ENCODE measurements around the gene ARHGAP12.

The ARHGAP12 gene

DNA sequence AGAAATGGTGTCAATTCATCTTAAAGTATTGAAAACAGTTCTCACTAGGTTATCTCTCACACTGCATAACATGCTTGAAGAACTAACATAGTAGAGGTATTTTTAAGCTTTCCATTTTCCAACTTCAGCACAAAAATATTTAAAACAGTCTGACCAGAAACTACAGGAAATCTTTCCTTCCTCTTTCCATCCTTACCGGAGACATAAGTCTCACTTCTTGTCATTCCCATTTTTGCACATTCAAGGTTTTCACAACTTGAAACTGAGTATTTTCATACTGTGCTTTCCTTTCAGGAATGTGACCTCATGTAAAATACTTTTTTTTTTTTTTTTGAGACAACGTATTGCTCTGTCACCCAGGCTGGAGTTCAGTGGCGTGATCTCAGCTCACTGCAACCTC, 45.2 kb downstream of the ARHGAP12 start:
- peaks cover 54% of the 10 kb centered on the region for H3K4me1 Mint-ChIP-seq

GRCh38 chr10:31878486-31878885, 50.1 kb downstream of the ARHGAP12 start:
- no peaks in the 10 kb centered on the region for H3K9me3 Mint-ChIP-seq
- H3K27ac Mint-ChIP-seq = no peak overlapping the region
- H3K27me3 Mint-ChIP-seq = no peaks in the 10 kb centered on the region
- H3K4me1 Mint-ChIP-seq = peaks cover 43% of the 10 kb centered on the region
- peaks cover 3% of the 10 kb centered on the region for H3K36me3 Mint-ChIP-seq
- no peak overlapping the region for H3K4me3 Mint-ChIP-seq

More for the DNA sequence above, 45.2 kb downstream of the ARHGAP12 start:
- H3K27me3 Mint-ChIP-seq = no peaks in the 10 kb centered on the region
- H3K4me3 Mint-ChIP-seq = no peak overlapping the region
- no peak overlapping the region for H3K27ac Mint-ChIP-seq
- H3K36me3 Mint-ChIP-seq = peaks cover 12% of the 10 kb centered on the region
- H3K9me3 Mint-ChIP-seq = no peaks in the 10 kb centered on the region

GRCh38 chr10:31876652-31877352, 51.8 kb downstream of the ARHGAP12 start:
- Mint-ChIP-seq H3K9me3 (no peaks in the 10 kb centered on the region), H3K27me3 (no peaks in the 10 kb centered on the region), H3K36me3 (peaks cover 3% of the 10 kb centered on the region), H3K27ac (no peak overlapping the region), H3K4me1 (peaks cover 40% of the 10 kb centered on the region), H3K4me3 (no peak overlapping the region)

- H3K9me3 Mint-ChIP-seq = no peaks in the 10 kb centered on the region
- H3K4me3 Mint-ChIP-seq = no peak overlapping the region
- H3K27ac Mint-ChIP-seq = no peak overlapping the region
- peaks cover 3% of the 10 kb centered on the region for H3K36me3 Mint-ChIP-seq
- H3K4me1 Mint-ChIP-seq = peaks cover 36% of the 10 kb centered on the region
- no peaks in the 10 kb centered on the region for H3K27me3 Mint-ChIP-seq
Measured at GRCh38 chr10:31875608-31876007, 53.0 kb downstream of the ARHGAP12 start.

GRCh38 chr10:31873724-31874123, 54.9 kb downstream of the ARHGAP12 start:
- Mint-ChIP-seq H3K27me3 (no peaks in the 10 kb centered on the region), H3K9me3 (no peaks in the 10 kb centered on the region), H3K4me3 (no peak overlapping the region), H3K4me1 (peaks cover 28% of the 10 kb centered on the region), H3K27ac (no peak overlapping the region), H3K36me3 (peaks cover 2% of the 10 kb centered on the region)

DNA sequence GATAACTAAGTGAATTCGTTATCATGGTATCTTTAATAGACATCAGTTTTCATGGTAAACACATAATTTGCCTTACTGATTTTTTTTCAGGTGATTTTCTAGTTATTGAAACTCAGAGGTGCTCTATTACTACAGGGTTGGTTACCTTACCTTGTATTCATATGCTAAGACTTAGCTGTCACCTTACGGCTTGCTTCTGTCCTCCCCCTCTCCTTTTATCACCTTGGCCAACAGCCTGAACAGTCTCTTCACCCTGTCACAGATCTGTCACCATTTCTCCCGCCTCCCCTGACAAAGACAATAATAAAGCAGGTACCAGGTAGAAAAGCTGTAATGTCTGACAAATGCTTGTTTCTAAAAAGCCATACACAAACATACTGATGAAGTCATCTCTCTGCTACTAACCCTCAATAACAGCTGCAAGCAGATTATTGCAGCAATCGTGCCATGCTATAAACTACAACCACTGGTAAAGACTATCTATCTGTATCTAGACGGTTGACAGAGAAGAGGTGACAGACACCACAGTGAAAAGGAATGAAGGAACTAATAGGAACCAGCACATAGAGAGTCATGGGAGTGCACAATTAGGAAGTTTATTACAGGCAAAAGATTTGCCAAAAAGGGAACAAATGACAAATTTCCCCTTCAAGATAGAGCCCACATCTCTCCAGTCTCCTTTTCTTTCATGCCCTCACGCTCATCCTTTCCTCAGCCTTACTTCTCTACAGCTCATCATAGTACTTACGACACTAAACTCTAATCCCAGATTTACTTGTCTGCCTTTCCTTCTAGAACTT, 57.2 kb downstream of the ARHGAP12 start:
- peaks cover 15% of the 10 kb centered on the region for H3K4me1 Mint-ChIP-seq
- no peak overlapping the region for H3K27ac Mint-ChIP-seq
- no peaks in the 10 kb centered on the region for H3K27me3 Mint-ChIP-seq
- H3K36me3 Mint-ChIP-seq = peaks cover 1% of the 10 kb centered on the region
- no peak overlapping the region for H3K4me3 Mint-ChIP-seq
- no peaks in the 10 kb centered on the region for H3K9me3 Mint-ChIP-seq

DNA sequence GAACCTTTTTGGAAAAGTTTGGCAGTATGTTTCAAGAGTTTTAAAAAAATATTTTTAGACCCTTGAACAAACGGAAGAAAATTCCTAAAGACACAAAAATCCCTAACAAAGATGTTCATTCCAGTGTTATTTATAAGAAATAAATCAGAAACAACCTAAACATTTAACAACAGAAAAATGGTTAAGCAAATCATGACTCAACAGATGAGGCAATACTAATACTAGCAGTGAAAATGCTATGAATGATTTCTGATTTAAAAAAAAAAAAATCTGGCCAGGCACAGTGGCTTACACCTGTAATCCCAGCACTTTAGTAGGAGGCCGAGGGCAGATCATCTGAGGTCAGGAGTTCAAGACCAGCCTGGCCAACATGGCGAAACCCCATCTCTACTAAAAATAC, 61.0 kb downstream of the ARHGAP12 start:
- no peak overlapping the region for H3K27ac Mint-ChIP-seq
- H3K27me3 Mint-ChIP-seq = no peaks in the 10 kb centered on the region
- H3K4me1 Mint-ChIP-seq = peaks cover 33% of the 10 kb centered on the region
- no peak overlapping the region for H3K4me3 Mint-ChIP-seq
- no peaks in the 10 kb centered on the region for H3K9me3 Mint-ChIP-seq
- H3K36me3 Mint-ChIP-seq = peaks cover 6% of the 10 kb centered on the region

GRCh38 chr10:31866118-31866670, 62.4 kb downstream of the ARHGAP12 start:
- H3K4me1 Mint-ChIP-seq = peaks cover 37% of the 10 kb centered on the region
- no peaks in the 10 kb centered on the region for H3K27me3 Mint-ChIP-seq
- peaks cover 8% of the 10 kb centered on the region for H3K36me3 Mint-ChIP-seq
- no peak overlapping the region for H3K4me3 Mint-ChIP-seq
- H3K9me3 Mint-ChIP-seq = no peaks in the 10 kb centered on the region
- H3K27ac Mint-ChIP-seq = no peak overlapping the region

DNA sequence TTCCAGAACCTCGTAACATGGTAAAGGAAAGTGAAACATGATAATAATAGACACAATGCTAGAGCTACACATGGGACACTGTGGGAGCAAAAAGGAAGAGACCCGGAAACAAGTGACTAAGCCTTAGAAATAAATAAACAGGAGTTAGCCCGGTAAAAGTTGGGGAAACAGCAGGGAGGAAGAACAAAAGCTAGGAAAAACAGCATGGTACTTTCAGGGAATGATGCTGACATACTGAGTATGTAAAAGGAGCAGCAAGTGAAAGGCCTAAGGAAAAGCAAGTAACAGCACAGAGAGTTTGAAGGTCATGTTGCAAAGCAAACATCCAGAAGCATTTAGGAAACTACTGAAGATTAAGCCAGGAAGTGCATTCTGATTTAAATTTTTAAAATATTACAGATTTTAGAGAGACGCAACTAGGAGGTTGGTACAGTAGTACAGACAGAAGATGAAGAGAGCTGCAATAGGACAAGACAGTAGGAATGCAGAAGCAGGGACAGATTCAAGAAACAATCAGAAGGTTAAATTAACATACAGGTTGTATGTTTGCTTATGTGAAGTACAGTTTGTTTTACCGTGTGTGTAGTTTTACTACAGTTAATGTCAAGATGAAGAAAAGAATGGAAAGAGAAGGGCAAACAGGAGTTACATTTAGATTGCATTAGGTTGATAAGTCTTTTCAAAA, 63.7 kb downstream of the ARHGAP12 start:
- no peak overlapping the region for H3K4me3 Mint-ChIP-seq
- H3K27ac Mint-ChIP-seq = no peak overlapping the region
- no peaks in the 10 kb centered on the region for H3K9me3 Mint-ChIP-seq
- H3K36me3 Mint-ChIP-seq = peaks cover 13% of the 10 kb centered on the region
- H3K4me1 Mint-ChIP-seq = peaks cover 37% of the 10 kb centered on the region
- H3K27me3 Mint-ChIP-seq = no peaks in the 10 kb centered on the region

DNA sequence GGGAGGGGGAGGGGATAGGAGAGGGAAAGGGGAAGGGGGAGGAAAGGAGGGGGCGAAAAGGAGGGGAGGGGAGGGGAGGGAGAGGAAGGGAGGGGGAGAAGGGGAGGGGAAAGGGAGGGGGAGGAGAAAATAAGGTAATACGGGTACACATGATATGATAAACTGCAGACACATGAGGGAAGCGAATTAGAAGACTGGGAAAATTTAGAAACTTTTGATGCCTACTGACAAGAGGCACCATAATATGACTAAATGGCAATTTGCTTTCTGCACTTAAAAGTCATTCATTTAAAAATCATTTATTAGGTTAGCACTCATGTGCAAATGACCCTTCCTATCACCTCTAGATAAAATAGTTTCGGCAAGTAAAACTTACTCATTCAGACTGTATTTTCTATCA, 73.6 kb downstream of the ARHGAP12 start:
- H3K36me3 Mint-ChIP-seq = peaks cover 21% of the 10 kb centered on the region
- no peak overlapping the region for H3K27ac Mint-ChIP-seq
- peaks cover 40% of the 10 kb centered on the region for H3K4me1 Mint-ChIP-seq
- H3K9me3 Mint-ChIP-seq = no peaks in the 10 kb centered on the region
- no peak overlapping the region for H3K4me3 Mint-ChIP-seq
- no peaks in the 10 kb centered on the region for H3K27me3 Mint-ChIP-seq

- Mint-ChIP-seq H3K4me1 (peaks cover 43% of the 10 kb centered on the region), H3K4me3 (no peak overlapping the region), H3K9me3 (no peaks in the 10 kb centered on the region), H3K36me3 (peaks cover 17% of the 10 kb centered on the region), H3K27me3 (no peaks in the 10 kb centered on the region), H3K27ac (no peak overlapping the region)
Measured at GRCh38 chr10:31853629-31854028, 75.0 kb downstream of the ARHGAP12 start.

DNA sequence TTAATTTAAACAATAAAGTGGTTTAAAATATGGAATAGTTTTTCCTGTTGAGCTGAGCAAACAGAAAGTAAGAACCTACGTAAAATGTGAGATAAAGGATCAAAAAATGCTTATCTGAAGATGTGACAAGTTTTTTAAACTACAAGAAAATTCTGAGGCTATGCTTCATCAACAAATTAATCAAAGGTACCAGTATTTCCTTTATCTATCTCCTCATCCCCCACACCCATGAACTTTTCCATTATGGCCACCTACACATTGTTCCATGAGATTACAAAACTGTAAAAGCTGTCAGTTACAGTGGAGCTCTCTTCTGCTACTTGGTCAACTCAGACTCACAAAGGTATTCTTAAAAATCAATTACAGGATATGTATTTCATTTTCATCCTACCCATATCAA, 77.4 kb downstream of the ARHGAP12 start:
- Mint-ChIP-seq H3K9me3 (no peaks in the 10 kb centered on the region), H3K27ac (no peak overlapping the region), H3K27me3 (no peaks in the 10 kb centered on the region), H3K36me3 (peaks cover 17% of the 10 kb centered on the region), H3K4me3 (peak overlapping the region; percentile 23), H3K4me1 (peaks cover 33% of the 10 kb centered on the region)

DNA sequence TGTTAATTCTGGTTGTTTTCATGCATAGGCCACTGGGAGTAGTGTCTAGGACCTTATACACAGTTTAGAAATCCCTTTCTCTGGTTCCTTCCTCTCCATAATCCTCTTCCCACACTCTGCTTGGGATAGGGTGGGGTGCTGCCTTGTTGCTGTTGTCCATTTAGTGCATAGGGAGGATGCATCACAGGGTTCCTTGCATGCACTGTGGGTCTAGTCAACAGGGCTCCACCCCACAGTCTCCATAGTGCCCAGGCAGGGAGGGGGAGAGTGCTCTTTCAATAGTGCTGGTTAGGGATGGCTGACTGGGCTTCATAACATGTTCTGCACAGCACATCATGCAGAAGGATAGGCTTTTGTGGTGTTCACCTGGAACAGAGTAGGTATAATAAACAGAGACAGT, 81.1 kb downstream of the ARHGAP12 start:
- peaks cover 41% of the 10 kb centered on the region for H3K4me1 Mint-ChIP-seq

GRCh38 chr10:31838709-31839108, 89.9 kb downstream of the ARHGAP12 start:
- Mint-ChIP-seq H3K27me3 (no peaks in the 10 kb centered on the region), H3K4me3 (no peak overlapping the region), H3K9me3 (no peaks in the 10 kb centered on the region), H3K36me3 (peaks cover 10% of the 10 kb centered on the region), H3K4me1 (peaks cover 6% of the 10 kb centered on the region), H3K27ac (no peak overlapping the region)

More for the DNA sequence above, 81.1 kb downstream of the ARHGAP12 start:
- no peak overlapping the region for H3K4me3 Mint-ChIP-seq
- no peaks in the 10 kb centered on the region for H3K9me3 Mint-ChIP-seq
- H3K27ac Mint-ChIP-seq = no peak overlapping the region
- peaks cover 19% of the 10 kb centered on the region for H3K36me3 Mint-ChIP-seq
- H3K27me3 Mint-ChIP-seq = no peaks in the 10 kb centered on the region

- Mint-ChIP-seq H3K9me3 (no peaks in the 10 kb centered on the region), H3K27ac (no peak overlapping the region), H3K36me3 (peaks cover 13% of the 10 kb centered on the region), H3K4me1 (peaks cover 12% of the 10 kb centered on the region), H3K27me3 (no peaks in the 10 kb centered on the region), H3K4me3 (no peak overlapping the region)
Measured at GRCh38 chr10:31838065-31838464, 90.6 kb downstream of the ARHGAP12 start.
